ENCODE measurements around the gene DCLK2. TPM values are rescaled to one million over a fixed set of nuclear protein-coding genes. Genes with fewer than 3 reads are reported as not detected.

Gene DCLK2
- polyA plus RNA-seq, 1 donor from 2014 or later: 134 TPM

DNA sequence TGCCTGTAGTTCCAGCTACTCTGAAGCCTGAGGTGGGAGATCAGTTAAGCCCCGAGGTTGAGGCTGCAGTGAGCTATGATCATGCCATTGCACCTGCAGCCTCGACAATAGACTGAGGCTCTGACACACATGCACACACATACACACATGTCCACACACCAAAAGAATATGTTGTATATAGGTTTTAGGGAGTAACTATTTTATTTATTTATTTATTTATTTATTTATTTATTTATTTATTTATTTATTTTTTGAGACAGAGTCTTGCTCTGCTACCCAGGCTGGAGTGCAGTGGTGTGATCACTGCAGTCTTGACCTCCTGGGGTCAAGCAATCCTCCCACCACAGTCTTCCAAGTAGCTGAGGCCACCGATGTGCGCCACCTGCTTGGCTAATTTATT lies 78.3 kb downstream of the DCLK2 start:
- H2AFZ ChIP-seq (ENCODE audit: low read depth, low read length): no peak overlapping the region
- no peak overlapping the region for H3K4me3 ChIP-seq (ENCODE audit: low read length)
- no peak overlapping the region for H3K9ac ChIP-seq (ENCODE audit: low read length)
- no peaks in the 10 kb centered on the region for H3K9me3 ChIP-seq (ENCODE audit: low read length)
- no peaks in the 10 kb centered on the region for H3K9me2 ChIP-seq (ENCODE audit: insufficient read depth, low read length)
- no peaks in the 10 kb centered on the region for H3F3A ChIP-seq (ENCODE audit: insufficient read depth, low read length, poor library complexity, severe bottlenecking)
- no peaks in the 10 kb centered on the region for H3K36me3 ChIP-seq (ENCODE audit: insufficient read depth, low read length)
- TF ChIP-seq EZH2 (IDR thresholded peaks at IDR 0.05; ENCODE audit: borderline replicate concordance, insufficient read depth, low read length, poor library complexity, severe bottlenecking): no peak
- peaks cover 16% of the 10 kb centered on the region for H3K79me2 ChIP-seq (replicated peaks; ENCODE audit: insufficient read depth, low read length)
- no peaks in the 10 kb centered on the region for H3K27me3 ChIP-seq (ENCODE audit: insufficient read depth, low read depth, low read length)
- H3K4me2 ChIP-seq (ENCODE audit: low read length): no peak overlapping the region
- no peak overlapping the region for H3K27ac ChIP-seq (ENCODE audit: low read length)
- no peaks in the 10 kb centered on the region for H4K20me1 ChIP-seq (ENCODE audit: insufficient read depth)

- H3K9me3 ChIP-seq (ENCODE audit: low read length): no peaks in the 10 kb centered on the region
- H3F3A ChIP-seq (ENCODE audit: insufficient read depth, low read length, poor library complexity, severe bottlenecking): no peaks in the 10 kb centered on the region
- H3K4me3 ChIP-seq (ENCODE audit: low read length): no peak overlapping the region
- H3K36me3 ChIP-seq (ENCODE audit: insufficient read depth, low read length): no peaks in the 10 kb centered on the region
- no peak overlapping the region for H3K4me2 ChIP-seq (ENCODE audit: low read length)
- H2AFZ ChIP-seq (ENCODE audit: low read depth, low read length): no peak overlapping the region
- H3K27me3 ChIP-seq (ENCODE audit: insufficient read depth, low read depth, low read length): no peaks in the 10 kb centered on the region
- no peaks in the 10 kb centered on the region for H4K20me1 ChIP-seq (ENCODE audit: insufficient read depth)
- no peak overlapping the region for H3K9ac ChIP-seq (ENCODE audit: low read length)
- no peak overlapping the region for H3K27ac ChIP-seq (ENCODE audit: low read length)
- no peak for TF ChIP-seq EZH2 (IDR thresholded peaks at IDR 0.05; ENCODE audit: borderline replicate concordance, insufficient read depth, low read length, poor library complexity, severe bottlenecking)
- no peak for TF ChIP-seq SMC3 (conservative IDR thresholded peaks at IDR 0.05; ENCODE audit: poor library complexity)
- no peak for TF ChIP-seq RAD21 (conservative IDR thresholded peaks at IDR 0.05)
- TF ChIP-seq REST (IDR thresholded peaks at IDR 0.05; ENCODE audit: borderline replicate concordance): no peak
- TF ChIP-seq MXI1 (conservative IDR thresholded peaks at IDR 0.05; ENCODE audit: poor library complexity, severe bottlenecking): no peak
- TF ChIP-seq EP300 (conservative IDR thresholded peaks at IDR 0.05; ENCODE audit: poor library complexity, severe bottlenecking): no peak
- TF ChIP-seq POLR2AphosphoS5 (IDR thresholded peaks at IDR 0.05): no peak
- TF ChIP-seq TAF1 (IDR thresholded peaks at IDR 0.05; ENCODE audit: low read depth): no peak
- TF ChIP-seq, protein P1, sequence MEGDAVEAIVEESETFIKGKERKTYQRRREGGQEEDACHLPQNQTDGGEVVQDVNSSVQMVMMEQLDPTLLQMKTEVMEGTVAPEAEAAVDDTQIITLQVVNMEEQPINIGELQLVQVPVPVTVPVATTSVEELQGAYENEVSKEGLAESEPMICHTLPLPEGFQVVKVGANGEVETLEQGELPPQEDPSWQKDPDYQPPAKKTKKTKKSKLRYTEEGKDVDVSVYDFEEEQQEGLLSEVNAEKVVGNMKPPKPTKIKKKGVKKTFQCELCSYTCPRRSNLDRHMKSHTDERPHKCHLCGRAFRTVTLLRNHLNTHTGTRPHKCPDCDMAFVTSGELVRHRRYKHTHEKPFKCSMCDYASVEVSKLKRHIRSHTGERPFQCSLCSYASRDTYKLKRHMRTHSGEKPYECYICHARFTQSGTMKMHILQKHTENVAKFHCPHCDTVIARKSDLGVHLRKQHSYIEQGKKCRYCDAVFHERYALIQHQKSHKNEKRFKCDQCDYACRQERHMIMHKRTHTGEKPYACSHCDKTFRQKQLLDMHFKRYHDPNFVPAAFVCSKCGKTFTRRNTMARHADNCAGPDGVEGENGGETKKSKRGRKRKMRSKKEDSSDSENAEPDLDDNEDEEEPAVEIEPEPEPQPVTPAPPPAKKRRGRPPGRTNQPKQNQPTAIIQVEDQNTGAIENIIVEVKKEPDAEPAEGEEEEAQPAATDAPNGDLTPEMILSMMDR (IDR thresholded peaks at IDR 0.05; ENCODE audit: poor library complexity, severe bottlenecking): no peak
- no peaks in the 10 kb centered on the region for H3K9me2 ChIP-seq (ENCODE audit: insufficient read depth, low read length)
- H3K79me2 ChIP-seq (replicated peaks; ENCODE audit: insufficient read depth, low read length): peaks cover 19% of the 10 kb centered on the region
These were observed 79.8 kb downstream of the DCLK2 start for GRCh38 chr4:150158041-150158440.

- H2AFZ ChIP-seq (ENCODE audit: low read depth, low read length): no peak overlapping the region
- no peak overlapping the region for H3K9ac ChIP-seq (ENCODE audit: low read length)
- H3K4me2 ChIP-seq (ENCODE audit: low read length): no peak overlapping the region
- no peaks in the 10 kb centered on the region for H3K36me3 ChIP-seq (ENCODE audit: insufficient read depth, low read length)
- H3K27ac ChIP-seq (ENCODE audit: low read length): no peak overlapping the region
- H3K9me2 ChIP-seq (ENCODE audit: insufficient read depth, low read length): no peaks in the 10 kb centered on the region
- TF ChIP-seq REST (IDR thresholded peaks at IDR 0.05; ENCODE audit: borderline replicate concordance) (no peak), EZH2 (IDR thresholded peaks at IDR 0.05; ENCODE audit: borderline replicate concordance, insufficient read depth, low read length, poor library complexity, severe bottlenecking) (no peak), POLR2AphosphoS5 (IDR thresholded peaks at IDR 0.05) (no peak), EP300 (conservative IDR thresholded peaks at IDR 0.05; ENCODE audit: poor library complexity, severe bottlenecking) (no peak), SMC3 (conservative IDR thresholded peaks at IDR 0.05; ENCODE audit: poor library complexity) (no peak)
- TF ChIP-seq, protein P1 (IDR thresholded peaks at IDR 0.05; ENCODE audit: poor library complexity, severe bottlenecking): no peak
- no peaks in the 10 kb centered on the region for H3K27me3 ChIP-seq (ENCODE audit: insufficient read depth, low read depth, low read length)
- no peaks in the 10 kb centered on the region for H3F3A ChIP-seq (ENCODE audit: insufficient read depth, low read length, poor library complexity, severe bottlenecking)
- H3K4me3 ChIP-seq (ENCODE audit: low read length): no peak overlapping the region
- no peaks in the 10 kb centered on the region for H4K20me1 ChIP-seq (ENCODE audit: insufficient read depth)
- H3K79me2 ChIP-seq (replicated peaks; ENCODE audit: insufficient read depth, low read length): peaks cover 24% of the 10 kb centered on the region
- H3K9me3 ChIP-seq (ENCODE audit: low read length): no peaks in the 10 kb centered on the region
These were observed 82.2 kb downstream of the DCLK2 start for GRCh38 chr4:150160473-150160872.
